HG03108 (cell line): ENCODE measurements around the gene ZNF346.
A peak's percentile ranks its signal among the peaks of the same experiment; 100 is the strongest.

Experiments
- ATAC-seq: cut with Tn5 transposase; IDR thresholded peaks from one replicate; pipeline ENCODE4 v1.9.1; 2021; ENCODE audit warnings: moderate library complexity; ENCODE audit not compliant: unreplicated experiment

ZNF346 gene

GRCh38 chr5:177064500-177065277 is 42.2 kb downstream of the ZNF346 start:
- no peak for ATAC-seq

- ATAC-seq, result no peak
These were observed 43.0 kb downstream of the ZNF346 start for GRCh38 chr5:177065491-177065890.

- ATAC-seq, result no peak
These were observed 43.7 kb downstream of the ZNF346 start for GRCh38 chr5:177066224-177066623.

GRCh38 chr5:177067503-177067902 is 45.0 kb downstream of the ZNF346 start:
- no peak for ATAC-seq

- no peak for ATAC-seq
These were observed 48.2 kb downstream of the ZNF346 start for GRCh38 chr5:177070536-177071191.

- ATAC-seq, result peak; percentile 60
These were observed 49.3 kb downstream of the ZNF346 start for GRCh38 chr5:177071666-177072385.

- no peak for ATAC-seq
These were observed 54.8 kb downstream of the ZNF346 start for GRCh38 chr5:177077335-177077734.

- ATAC-seq, result no peak
These were observed 57.1 kb downstream of the ZNF346 start for GRCh38 chr5:177079606-177080005.

- ATAC-seq, result no peak
These were observed 57.8 kb downstream of the ZNF346 start for GRCh38 chr5:177080265-177080664.

- no peak for ATAC-seq
These were observed 59.4 kb downstream of the ZNF346 start for GRCh38 chr5:177081859-177082258.

GRCh38 chr5:177083357-177083756 is 60.9 kb downstream of the ZNF346 start:
- ATAC-seq, result no peak

- ATAC-seq, result no peak
These were observed 61.7 kb downstream of the ZNF346 start for GRCh38 chr5:177084175-177084574.

GRCh38 chr5:177085985-177086653 is 63.6 kb downstream of the ZNF346 start:
- no peak for ATAC-seq

- ATAC-seq, result peak; percentile 67
These were observed 64.3 kb downstream of the ZNF346 start, which contains the start of gene FGFR4 for GRCh38 chr5:177086654-177087397. TSS of gene FGFR4 (plus strand) at chr5:177086915. CDS start at chr5:177089603, 2,688 bp downstream.

- no peak for ATAC-seq
These were observed 65.0 kb downstream of the ZNF346 start for GRCh38 chr5:177087398-177088005.

- ATAC-seq, result no peak
These were observed 66.6 kb downstream of the ZNF346 start for GRCh38 chr5:177089127-177089526.

GRCh38 chr5:177089825-177090641 is 67.5 kb downstream of the ZNF346 start:
- no peak for ATAC-seq

GRCh38 chr5:177090813-177091212 is 68.3 kb downstream of the ZNF346 start:
- no peak for ATAC-seq

- ATAC-seq, result no peak
These were observed 68.7 kb downstream of the ZNF346 start for GRCh38 chr5:177091232-177091631.
